Stimulated activated naive CD4-positive, alpha-beta T cell (primary cell): Measurements from ENCODE around the gene NOSTRIN.
"Not testable (repeated sequence)": the region's sequence is repeated elsewhere in the genome, so short reads cannot be mapped to it uniquely, and the experiment has no call there.

Experiments
- DNase-seq, 6 experiments: peaks; one replicate each; lab custom pipeline; 2025; lab: John Stamatoyannopoulos, UW

The NOSTRIN gene

GRCh38 chr2:168819829-168820489, 17.5 kb downstream of the NOSTRIN start:
- no peak for DNase-seq

- DNase-seq = no peak
Measured at GRCh38 chr2:168821577-168821976, 19.1 kb downstream of the NOSTRIN start.

GRCh38 chr2:168821992-168822391, 19.6 kb downstream of the NOSTRIN start:
- DNase-seq = no peak

GRCh38 chr2:168825126-168825525, 22.7 kb downstream of the NOSTRIN start:
- no peak for DNase-seq

GRCh38 chr2:168830958-168831357, 28.5 kb downstream of the NOSTRIN start:
- no peak for DNase-seq

GRCh38 chr2:168831662-168832061, 29.2 kb downstream of the NOSTRIN start:
- no peak for DNase-seq

- no peak for DNase-seq
Measured at GRCh38 chr2:168835969-168836368, 33.5 kb downstream of the NOSTRIN start.

GRCh38 chr2:168841445-168841844, 39.0 kb downstream of the NOSTRIN start:
- no peak for DNase-seq

- DNase-seq = no peak
Measured at GRCh38 chr2:168843253-168843652, 40.8 kb downstream of the NOSTRIN start.

GRCh38 chr2:168848225-168848624, 45.8 kb downstream of the NOSTRIN start:
- no peak for DNase-seq

GRCh38 chr2:168849610-168850009, 47.2 kb downstream of the NOSTRIN start:
- peak in 1 of 6 experiments; percentile 3 for DNase-seq

GRCh38 chr2:168850846-168851245, 48.4 kb downstream of the NOSTRIN start:
- DNase-seq = no peak

- DNase-seq = no peak
Measured at GRCh38 chr2:168851674-168852320, 49.4 kb downstream of the NOSTRIN start.

- no peak for DNase-seq
Measured at GRCh38 chr2:168852481-168852880, 50.0 kb downstream of the NOSTRIN start.

GRCh38 chr2:168853471-168853870, 51.0 kb downstream of the NOSTRIN start:
- no peak for DNase-seq

- no peak for DNase-seq
Measured at GRCh38 chr2:168854651-168855050, 52.2 kb downstream of the NOSTRIN start.

- no peak for DNase-seq
Measured at GRCh38 chr2:168855601-168856000, 53.2 kb downstream of the NOSTRIN start.

GRCh38 chr2:168858146-168858545, 55.7 kb downstream of the NOSTRIN start:
- no peak for DNase-seq

- DNase-seq = not testable (repeated sequence)
Measured at GRCh38 chr2:168867164-168867563, 64.7 kb downstream of the NOSTRIN start.

GRCh38 chr2:168870369-168870768, 67.9 kb downstream of the NOSTRIN start:
- not testable (repeated sequence) for DNase-seq

GRCh38 chr2:168870824-168871223, 68.4 kb downstream of the NOSTRIN start:
- DNase-seq = not testable (repeated sequence)

- no peak for DNase-seq
Measured at GRCh38 chr2:168874368-168875054, 72.1 kb downstream of the NOSTRIN start.

GRCh38 chr2:168882163-168882562, 79.7 kb downstream of the NOSTRIN start:
- DNase-seq = not testable (repeated sequence)
